ENCODE measurements around the gene C19orf81.
"Not testable (repeated sequence)": the region's sequence is repeated elsewhere in the genome, so short reads cannot be mapped to it uniquely, and the experiment has no call there.

C19orf81 gene

DNA sequence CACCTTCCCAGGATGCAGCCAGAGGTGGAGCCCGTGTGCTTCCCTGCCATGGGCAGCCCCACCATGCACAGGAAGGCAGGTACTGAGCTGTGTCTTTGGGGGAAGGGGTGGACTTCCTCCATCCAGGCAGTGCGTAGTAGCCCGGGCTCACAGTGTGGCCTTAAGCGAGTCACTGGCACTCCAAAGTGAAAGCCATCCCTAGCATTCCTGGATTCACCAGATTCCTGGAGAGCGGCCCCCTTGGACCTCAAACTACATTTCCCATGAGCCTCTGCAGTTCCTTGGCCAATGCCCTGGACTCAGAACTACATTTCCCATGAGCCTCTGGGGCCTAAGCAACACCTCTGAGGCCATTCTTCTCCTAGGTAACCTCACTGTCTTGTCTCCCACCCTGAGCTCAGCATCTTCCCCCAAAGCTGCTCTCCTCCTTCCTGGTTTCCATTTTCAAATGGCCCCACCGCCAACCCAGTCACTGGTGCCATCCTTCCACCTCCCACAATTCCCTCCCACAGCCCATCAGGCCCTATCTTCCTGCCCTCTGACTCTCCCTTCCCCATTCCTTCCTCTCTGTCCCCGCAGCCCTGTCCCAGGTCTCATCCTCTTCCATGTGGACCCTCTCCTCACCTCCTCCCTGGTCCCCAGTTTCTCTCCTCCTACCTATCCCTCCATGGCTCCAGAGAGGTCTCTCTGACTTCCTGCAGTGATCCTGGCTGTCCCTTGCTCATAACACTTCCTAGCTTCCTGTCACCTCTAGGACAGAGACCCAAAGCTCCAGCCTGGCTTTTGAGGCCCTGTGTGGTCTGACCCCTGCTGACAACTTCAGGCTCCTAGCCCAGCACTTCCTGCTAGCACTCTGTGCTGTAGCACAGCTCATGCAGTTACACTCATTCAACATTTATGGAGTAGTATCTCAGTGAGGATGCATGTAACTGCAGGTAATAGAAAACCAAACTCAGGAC, at the start of gene C19orf81:
C19orf81 (plus strand) TSS at position 13 of the 959 bp plus-strand sequence; CDS start at position 13, 0 bp downstream.
- DNase-seq = no peak

DNA sequence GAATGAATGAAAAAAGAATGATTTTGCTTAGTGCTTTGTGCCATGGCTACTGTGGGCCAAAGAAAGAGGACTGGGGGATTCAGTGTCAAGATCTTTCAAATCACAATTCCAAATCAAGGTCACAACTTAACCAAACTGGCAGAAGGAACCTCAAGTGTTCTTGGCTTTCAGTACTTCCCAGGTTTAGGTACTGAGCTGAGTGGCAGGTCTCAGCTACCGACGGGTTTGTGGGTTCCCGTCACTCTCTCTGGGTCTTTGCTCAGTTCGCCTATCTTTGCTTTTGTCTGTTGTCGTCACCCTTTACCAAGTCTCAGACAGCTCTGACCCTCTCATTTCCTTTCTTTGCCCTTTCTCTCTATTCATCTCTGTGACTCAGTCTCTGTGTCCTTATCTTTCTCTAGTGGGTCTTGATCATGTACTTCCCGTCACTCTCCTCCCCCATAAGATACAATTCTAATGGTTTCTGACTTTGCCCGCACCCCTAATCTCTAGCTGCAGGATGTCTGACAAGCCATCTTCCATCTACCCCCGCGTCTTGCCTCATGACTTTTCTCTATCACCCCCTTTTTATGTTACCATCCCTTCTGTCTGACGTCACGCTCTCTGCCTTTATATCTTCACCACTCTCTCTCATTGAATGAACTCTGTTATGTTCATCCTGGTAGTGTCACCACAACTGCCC, 47.7 kb upstream of the C19orf81 start:
- no peak for DNase-seq

DNA sequence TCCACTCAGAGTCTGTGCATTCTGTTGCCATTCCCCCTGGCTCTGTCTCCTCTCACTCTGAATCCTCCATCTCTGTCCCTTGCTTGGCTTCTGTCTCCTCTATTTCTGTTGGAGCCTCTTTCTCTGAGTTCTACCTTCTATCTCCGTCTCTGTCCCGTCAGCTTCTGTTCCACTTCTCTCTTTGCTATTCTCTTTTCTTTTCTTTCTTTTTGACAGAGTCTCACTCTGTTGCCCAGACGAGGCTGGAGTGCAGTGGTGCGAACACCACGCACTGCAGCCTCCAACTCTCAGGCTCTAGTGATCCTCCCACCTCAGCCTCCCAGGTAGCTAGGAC, 47.2 kb upstream of the C19orf81 start:
- DNase-seq = no peak

DNA sequence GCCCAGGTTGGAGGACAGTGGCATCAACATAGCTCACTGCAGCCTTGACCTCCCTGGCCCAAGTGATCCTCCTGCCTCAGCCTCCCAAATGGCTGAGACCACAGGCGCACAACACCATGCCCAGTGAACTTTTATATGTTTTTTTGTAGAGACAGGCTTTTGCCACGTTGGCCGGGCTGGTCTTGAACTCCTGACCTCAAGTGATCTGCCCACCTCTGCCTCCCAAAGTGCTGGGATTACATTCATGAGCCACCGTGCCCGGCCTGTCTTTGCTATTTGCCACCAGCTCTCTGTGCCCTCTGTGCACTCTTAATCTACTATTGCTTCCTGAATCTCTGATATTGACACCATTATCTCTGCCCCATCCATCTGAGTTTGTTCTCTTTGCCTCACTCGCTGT, 46.7 kb upstream of the C19orf81 start:
- no peak for DNase-seq

DNA sequence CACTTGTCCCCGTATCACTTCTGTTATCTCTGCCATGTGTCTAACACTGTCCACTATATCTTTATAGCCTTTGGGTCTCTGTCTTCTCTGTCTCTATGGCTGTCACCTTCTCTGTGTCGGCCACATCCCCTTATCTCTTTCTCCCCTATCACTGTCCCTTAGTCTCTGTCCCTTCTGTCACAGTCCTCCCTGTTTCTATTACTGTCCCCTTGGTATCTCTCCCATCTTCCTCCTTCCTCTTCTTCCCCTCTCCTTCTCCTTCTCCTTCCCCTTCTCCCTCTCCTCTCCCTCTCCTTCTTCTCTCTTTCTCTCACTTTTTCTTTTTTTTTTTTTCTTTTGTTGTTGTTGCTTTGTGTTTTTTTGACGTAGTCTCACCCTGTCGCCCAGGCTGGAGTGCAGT, 46.3 kb upstream of the C19orf81 start:
- DNase-seq = no peak

DNA sequence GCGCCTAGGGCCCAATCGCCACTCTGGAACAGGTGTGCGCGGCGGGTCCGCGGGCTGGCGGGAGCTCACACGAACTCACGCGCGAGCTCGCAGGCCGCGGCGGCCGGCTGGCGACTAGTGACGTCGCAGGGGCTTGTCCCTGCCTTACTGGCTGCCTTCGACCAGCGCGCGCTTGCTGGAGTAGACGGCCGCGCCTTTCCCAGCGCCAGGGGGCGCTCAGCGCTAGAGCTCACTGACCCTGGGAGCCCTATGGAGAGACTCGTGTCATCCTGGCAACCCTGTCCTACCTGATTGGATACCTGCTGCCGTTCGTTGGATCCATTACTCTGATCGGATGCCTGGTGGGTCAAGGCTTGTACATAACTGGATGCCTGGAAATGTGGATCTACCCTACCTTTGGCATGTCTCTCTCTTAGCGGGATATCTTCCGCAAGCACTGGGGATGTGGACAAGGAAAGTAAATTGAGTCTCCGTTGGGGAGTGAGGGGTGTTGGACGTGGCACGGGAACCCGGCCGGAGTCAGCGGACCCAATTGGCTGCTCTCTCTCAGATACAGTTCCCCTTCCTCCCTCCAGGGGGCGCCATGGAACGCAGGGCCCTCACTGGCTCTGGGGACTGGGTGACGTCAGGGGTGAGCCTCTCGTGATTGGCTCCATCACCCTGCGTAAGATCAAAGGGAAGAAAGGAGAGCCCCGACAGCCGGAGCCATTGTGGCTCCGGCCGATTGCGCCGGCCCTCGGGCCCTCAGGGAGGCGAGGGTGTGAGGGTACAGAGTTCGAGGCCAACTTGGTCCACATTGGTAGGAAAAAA, 44.8 kb upstream of the C19orf81 start:
- DNase-seq = peak; percentile 33

DNA sequence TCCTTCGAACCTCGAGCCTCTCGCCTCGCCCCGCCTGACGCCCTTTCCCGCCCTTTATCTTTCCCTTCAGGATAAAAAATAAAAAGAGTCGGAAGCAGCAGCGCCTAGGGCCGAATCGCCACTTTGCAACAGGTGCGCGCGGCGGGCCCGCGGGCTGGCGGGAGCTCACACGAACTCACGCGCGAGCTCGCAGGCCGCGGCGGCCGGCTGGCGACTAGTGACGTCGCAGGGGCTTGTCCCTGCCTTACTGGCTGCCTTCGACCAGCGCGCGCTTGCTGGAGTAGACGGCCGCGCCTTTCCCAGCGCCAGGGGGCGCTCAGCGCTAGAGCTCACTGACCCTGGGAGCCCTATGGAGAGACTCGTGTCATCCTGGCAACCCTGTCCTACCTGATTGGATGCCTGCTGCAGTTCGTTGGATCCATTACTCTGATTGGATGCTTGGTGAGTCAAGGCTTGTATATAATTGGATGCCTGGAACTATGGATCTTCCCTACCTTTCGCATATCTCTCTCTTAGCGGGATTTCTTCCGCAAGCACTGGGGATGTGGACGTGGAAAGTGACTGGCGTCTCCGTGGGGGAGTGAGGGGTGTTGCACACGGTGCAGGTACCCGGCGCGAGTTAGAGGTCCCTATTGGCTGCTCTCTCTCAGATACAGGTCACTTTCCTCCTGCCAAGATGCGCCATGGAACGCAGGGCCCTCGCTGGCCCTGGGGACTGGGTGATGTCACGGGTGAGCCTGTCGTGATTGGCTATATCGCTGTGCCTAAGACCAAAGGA, 43.0 kb upstream of the C19orf81 start:
- DNase-seq = peak; percentile 32

DNA sequence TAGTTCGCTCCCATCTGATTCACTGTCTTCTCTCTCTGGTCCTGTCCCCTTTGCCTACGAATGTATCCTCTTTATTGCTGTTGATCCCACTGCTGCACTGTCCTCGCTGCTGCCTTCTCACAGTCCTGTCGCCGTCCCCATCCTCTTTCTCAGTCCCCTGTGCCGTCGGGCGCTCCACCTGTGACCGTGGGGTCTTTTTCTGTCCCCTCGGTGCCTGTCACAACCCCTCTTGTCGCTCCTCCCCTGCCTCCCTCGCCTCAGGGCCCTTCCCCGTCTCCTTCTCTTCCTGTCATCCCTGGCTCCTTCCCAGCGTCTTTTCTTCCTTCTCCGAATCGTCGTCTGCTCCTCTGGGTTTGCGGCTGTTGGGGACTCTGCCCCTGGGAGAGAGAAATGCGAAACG, 41.9 kb upstream of the C19orf81 start:
- DNase-seq = no peak

DNA sequence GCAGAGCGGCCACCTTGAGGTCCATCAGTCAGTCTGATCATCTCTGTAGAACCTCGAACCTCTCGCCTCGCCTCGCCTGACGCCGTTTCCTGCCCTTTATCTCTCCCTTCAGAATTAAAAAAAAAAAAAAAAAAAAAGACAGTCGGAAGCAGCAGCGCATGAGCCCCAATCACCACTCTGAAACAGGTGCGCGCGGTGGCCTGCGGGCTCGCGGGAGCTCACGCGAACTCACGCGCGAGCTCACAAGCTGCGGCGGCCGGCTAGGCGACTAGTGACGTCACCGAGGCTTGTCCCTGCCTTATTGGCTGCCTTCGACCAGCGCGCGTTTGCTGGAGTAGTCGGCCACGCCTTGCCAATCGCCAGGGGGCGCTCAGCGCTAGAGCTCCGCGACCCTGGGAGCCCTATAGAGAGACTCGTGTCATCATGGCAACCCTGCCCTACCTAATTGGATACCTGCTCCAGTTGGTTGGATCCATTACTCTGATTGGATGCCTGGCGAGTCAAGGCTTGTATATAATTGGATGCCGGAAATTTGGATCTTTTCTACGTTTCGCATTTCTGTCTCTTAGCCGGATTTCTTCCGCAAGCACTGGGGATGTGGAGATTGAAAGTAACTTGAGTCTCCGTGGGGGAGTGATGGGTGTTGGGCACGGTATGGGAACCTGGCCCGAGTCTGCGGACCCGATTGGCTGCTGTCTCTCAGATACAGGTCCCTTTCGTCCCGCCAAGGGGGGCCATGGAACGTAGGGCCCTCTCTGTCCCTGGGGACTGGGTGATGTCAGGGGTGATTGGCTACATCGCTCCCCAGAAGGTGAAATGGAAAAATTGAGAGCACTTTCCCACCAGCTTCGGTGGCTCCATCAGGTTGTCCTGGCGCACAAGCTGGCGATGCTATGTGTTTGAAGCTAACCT, 41.1 kb upstream of the C19orf81 start:
- peak; percentile 95 for DNase-seq

DNA sequence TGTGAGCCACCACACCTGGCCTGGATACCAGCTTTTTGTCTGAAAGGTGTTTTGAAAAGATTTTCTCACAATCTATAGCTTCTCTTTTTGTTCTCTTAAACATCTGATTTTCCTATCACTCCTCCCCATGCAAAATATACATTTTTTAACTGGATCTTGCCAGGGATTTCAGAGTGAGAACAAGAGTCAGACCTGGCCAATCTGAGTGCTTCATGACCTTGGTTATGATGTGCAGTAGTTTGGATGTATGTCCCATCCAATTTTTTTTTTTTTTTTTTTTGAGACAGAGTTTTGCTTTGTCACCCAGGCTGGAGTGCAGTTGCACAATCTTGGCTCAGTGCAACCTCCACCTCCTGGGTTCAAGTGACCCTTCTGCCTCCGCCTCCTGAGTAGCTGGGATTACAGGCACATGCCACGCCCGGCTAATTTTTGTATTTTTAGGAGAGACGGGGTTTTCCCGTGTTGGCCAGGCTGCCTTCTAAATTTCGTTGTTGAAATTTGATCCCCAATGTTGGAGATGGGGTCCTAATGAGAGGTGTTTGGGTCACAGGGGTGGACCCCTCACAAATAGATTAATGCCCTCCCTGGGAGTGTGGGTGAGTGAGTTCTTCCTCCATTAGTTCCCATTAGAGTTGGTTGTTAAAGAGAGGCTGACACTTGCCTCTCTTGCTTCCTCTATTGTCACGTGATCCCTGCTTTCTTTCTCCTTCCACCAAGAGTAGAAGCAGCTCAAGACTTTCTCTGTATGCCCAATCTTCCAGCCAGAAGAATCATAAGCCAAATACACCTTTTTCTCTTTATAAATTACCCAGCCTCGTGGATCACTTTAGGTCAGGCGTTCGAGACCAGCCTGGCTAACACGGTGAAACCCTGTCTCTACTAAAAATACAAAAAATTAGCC, 36.5 kb upstream of the C19orf81 start:
- not testable (repeated sequence) for DNase-seq

DNA sequence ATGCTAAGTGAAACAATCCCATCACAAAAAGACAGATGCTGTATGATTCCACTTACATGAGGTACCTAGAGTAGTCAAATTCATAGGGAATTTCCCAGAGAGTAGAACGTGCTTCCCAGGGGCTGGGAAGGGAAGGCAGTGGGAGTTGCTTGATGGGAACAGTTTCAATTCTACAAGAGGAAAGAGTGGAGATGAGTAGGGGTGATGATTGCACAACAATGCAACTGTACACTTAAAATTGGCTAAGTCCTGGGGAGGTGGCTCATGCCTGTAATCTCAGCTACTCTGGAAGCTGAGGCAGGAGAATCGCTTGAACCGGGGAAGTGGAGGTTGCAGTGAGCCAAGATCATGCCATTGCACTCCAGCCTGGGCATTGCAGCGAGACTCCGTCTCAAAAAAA, 30.9 kb upstream of the C19orf81 start:
- DNase-seq = not testable (repeated sequence)

DNA sequence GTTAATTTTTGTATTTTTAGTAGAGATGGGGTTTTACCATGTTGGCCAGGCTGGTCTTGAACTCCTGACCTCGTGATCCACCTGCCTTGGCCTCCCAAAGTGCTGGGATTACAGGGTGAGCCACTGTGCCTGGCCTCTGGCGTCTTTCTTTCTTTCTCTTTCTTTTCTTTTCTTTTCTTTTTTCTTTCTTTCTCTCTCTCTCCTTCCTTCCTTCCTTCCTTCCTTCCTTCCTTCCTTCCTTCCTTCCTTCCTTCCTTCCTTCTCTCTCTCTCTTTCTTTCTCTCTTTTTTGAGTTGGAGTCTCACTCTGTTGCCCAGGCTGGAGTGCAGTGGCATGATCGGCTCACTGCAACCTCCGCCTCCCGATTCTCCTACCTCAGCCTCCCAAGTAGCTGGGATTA, 30.1 kb upstream of the C19orf81 start:
- DNase-seq = not testable (repeated sequence)

DNA sequence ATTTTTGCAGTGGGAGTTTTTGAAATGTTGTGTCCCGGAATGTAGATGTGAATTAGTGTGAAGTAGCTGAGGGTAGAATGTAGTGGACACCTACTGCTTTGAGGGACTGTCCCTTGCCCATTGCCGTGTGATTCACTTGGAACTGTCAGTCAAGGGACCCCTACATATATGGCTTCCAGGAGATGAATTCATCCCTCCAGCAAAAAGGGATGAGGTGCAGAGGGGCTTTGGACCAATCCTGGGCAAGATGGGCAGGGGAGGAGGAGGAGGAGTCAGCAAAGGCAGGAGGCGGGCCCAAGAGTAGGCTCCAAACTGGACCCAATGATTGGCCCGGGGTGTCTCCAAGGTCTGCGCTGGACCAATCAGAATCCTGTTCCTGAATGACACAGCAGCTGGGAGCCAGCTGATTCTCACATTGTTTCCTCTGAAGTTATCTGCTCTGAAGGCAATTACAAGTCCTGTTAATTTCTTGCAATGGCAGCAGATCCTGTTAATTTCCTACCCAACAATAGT, 28.8 kb upstream of the C19orf81 start:
- DNase-seq = not testable (repeated sequence)

DNA sequence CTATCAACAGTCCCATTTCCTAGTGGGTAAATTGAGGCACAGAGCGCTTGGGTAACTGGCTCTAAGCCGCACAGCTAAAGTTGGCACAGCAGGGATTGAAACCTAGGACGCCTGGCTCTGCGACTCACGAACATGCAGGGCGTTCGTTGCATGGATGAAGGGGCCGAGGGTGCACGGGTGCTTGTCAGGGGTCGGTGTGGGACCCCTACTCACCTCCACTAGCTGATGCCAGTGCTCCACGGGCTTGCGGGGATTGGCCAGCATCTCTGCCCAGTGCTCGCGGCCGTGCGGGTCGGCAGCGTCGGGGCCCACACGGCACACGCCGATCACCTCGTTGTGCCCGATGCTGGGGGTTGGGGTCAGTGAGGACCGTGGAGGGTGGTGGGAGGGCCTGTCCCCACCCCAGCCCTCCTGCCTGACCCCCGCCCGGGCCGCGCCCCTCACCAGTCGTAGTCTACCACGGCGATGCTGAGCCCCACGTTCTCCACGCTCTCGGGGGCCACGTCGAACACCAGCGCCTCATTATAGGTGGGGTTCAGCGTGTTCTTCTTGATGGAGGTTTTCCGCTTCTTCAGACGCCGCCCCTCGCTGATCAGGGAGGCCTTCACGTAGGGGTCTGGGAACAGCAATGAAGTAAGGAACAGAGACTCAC, 24.2 kb upstream of the C19orf81 start:
- no peak for DNase-seq

DNA sequence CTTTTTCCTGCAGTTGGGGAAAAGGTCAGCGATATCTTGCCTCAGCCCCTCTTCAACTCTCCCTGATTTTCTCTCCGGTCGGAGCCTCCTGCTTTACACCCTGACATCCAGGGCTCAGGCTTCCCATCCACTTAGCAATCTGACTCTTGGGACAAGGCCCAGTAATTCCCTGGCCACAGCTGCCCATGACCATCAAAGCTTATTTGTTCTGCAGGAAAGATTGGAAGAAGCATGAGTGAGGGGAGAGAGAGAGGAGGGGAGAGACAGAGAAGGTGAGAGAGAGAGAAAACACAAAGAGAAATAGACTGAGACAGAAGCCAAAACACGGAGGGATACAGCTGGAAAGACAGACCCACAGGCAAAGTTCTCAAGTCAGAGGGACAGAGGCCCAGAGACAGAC, 23.2 kb upstream of the C19orf81 start:
- DNase-seq = no peak

DNA sequence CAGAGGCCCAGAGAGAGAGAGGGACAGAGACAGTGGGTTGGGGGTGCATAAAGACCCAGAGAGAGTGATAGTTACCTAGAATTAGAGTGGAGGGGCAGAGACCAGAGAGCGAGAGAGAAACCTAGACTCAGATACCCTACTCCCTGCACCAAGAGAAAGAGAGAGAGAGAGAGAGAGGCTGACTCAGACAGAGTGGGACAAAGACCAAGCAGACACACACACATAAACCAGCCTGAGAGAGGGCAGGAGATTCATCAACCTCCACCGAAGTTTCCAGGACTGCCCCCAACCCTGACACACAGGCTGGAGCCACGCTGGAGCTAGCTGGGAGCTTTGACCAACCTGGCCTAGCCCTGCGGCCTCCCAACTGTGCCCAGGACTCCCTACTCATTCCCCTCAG, 22.4 kb upstream of the C19orf81 start:
- DNase-seq = no peak

DNA sequence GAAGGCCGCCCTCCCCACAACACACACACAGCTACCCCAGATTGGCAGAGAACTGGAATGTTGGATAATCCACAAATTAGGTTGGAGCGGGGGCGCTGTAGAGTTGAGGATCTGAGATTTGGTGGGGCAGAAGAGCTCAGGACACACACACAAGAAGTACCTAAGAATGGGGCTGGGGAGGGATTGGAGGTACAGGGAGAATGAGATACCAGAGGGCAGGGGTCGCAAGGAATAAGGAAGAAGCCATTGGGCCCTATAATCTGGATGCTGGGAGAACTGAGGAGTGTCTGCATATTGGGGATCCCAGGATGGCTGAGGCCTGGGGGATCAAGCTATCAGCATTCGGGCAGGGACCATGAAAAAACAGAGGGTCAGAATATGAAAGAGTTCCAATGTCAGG, 21.1 kb upstream of the C19orf81 start:
- no peak for DNase-seq

DNA sequence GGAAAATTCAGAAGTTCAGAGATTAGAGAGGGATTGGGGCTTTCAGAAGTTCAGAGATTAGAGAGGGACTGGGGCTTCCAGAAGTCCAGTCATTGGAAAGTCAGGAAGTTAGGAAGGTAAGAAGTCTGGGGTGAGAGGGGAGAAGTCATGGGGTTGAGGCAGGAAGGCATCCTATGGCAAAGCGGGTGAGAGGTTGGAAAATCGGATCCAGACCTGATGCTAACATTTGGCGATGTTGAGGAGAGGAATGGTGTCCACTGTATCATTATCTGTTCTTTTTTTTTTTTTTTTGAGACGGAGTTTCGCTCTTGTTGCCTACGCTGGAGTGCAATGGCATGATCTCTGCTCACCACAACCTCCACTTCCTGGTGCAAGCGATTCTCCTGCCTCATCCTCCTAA, 20.7 kb upstream of the C19orf81 start:
- no peak for DNase-seq

DNA sequence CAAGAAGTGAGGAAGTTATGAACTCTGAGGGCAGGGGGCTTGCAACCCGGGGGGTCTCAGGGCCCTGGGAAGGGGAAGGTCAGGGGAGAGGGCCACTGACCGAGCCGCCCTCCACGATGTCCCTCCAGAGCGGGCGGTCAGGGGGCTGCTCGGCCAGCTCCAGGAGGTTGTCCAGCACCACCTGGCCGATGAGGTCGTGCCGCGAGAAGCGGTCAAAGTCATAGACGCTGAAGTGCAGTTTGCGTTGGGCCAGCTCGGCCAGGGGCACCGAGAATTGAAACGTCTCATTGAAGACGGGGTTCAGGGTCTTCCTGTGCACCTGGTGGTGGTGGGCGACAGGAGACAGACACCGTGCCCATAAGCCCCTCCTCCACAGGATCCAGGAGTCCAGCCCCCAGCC, 20.1 kb upstream of the C19orf81 start:
- no peak for DNase-seq

DNA sequence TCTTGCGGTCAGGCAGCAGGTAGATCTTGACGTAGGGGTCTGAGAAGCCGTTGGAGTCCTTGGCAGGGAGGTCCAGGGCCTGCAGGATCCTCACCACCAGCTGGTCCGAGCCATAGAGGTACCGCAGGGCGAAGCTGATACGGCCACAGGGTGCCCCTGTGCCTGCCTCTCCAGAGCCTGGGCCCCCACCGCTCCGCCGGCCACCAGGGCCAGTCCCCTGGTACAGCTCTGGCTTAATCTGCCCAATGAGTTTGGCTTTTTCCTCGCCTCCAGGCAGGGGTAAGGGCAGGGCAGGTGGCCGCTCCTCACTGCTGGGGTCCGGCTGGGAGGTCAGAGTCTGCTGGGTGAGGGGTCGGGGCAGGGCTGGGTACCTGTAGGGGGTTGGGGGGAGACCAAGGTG, 19.4 kb upstream of the C19orf81 start:
- DNase-seq = no peak

All from stimulated activated CD8-positive, alpha-beta memory T cell treated with anti-CD3 and anti-CD28 coated beads, Interleukin-4, amount 100 ng/mL, for 48 hours (primary cell).